GM12801 (cell line): ENCODE data around the gene BRINP3.

Experiments used
- CTCF ChIP-seq: IDR thresholded peaks from one replicate; pipeline ENCODE4 v1.5.1; 2011; ENCODE audit warnings: control low read depth; ENCODE audit not compliant: insufficient read length; ENCODE audit errors: extremely low read depth

Gene BRINP3

DNA sequence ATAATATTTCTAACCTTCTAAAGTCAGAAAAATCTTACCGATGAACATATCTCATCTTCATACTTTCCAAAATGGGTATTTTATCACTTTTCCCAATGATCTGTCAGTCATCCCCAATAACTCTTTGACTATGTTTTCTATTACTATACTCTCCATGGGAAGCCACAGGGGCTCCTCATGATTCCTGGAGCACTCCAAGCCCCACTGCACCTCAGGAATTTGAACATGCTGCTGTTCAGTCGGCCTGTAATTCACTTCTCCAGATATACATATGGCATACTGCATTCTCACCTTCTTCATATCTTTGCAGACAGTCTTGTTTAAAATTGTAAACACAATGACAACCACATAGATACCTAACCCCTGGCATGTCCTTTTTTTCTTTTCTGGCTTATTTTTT lies 333.0 kb downstream of the BRINP3 start:
- TF ChIP-seq CTCF, result no peak

- TF ChIP-seq CTCF, result no peak
Measured at GRCh38 chr1:190140644-190141043, 337.0 kb downstream of the BRINP3 start.

DNA sequence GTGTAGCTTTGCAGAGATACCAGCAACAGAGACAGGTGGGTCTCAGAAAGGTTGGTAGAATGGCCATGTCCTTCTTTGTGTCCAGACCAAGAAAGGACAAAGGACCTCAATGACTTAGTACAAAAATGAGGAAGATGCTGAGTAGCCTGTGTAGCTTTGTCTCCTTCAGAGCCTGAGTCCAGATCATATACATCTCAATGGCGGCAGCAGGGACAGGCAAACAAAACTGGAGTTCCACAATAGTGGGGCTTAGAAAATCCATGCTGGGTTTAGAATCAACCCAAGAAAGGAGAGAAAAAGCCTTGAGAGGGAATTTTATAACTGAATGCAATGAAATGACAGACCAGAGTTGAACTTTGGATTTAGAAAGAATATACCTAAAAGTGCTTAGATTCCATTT lies 339.0 kb downstream of the BRINP3 start:
- no peak for TF ChIP-seq CTCF

DNA sequence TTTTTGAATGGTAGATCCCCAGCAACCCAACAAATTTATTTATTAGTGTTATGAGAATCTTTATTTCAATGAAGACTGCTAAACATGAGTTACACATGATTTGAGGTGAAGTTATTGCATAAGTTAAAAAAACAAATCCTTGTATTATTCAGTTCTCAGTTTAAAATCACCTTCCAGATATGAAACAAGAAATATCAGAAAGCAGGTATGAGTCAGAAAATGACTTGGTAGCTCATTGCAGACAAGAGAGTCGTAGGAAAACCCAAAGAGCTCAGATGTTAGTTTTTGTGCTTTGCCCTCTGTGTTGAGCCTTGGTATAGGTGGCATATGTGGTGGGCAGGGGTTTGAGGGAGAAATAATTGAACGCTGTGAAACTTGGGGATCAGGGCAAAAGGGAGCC lies 339.4 kb downstream of the BRINP3 start:
- TF ChIP-seq CTCF, result no peak

- no peak for TF ChIP-seq CTCF
Measured at GRCh38 chr1:190129366-190129765, 348.3 kb downstream of the BRINP3 start.

DNA sequence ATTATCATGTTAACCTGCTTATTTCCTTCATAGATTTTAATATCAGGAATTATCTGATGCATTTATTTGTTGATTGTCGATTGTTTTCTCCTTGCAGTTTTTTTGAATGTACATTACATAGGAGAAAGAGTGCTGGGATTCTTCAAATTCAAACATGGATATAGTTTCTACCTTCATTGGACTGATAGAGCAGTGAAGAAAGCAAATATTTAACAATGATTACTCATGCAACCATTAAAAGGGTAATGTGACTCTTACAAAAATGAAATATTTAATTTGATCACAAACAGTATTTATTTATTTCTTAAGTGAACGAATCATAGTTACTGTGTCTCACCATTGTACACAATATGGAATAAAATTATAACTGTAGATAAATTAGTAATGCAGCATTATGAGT lies 350.9 kb downstream of the BRINP3 start:
- no peak for TF ChIP-seq CTCF

- TF ChIP-seq CTCF, result no peak
Measured at GRCh38 chr1:190124068-190124467, 353.6 kb downstream of the BRINP3 start.

GRCh38 chr1:190119683-190120082 lies 358.0 kb downstream of the BRINP3 start:
- TF ChIP-seq CTCF, result no peak
